Thymus (tissue), 11 donors: Measurements from ENCODE around the gene CTNNA2. TPM values are rescaled to one million over a fixed set of nuclear protein-coding genes. Genes with fewer than 3 reads are reported as not detected.

ENCODE experiments used
- DNase-seq, 9 donors: peaks; one replicate each; pipeline ENCODE4 v3.0.0-alpha.2; 2013; ENCODE audit warnings: low spot score in 9 of 9, low read depth in 6 of 9, missing footprints in 1 of 9
- H3K27ac ChIP-seq, 2 donors: one replicate each; pipeline ENCODE4 v1.5.1; 2013; ENCODE audit warnings: control low read depth in 1 of 2, low read depth in 1 of 2, low read length in 1 of 2, mild to moderate bottlenecking in 1 of 2, moderate library complexity in 1 of 2
- H3K27me3 ChIP-seq, 2 donors: one replicate each; pipeline ENCODE4 v1.5.1; 2013; ENCODE audit warnings: low read length in 1 of 2; ENCODE audit not compliant: control insufficient read depth in 2 of 2, insufficient read depth in 1 of 2
- H3K36me3 ChIP-seq, 2 donors: one replicate each; pipeline ENCODE4 v1.5.1; 2013; ENCODE audit warnings: low read length in 1 of 2, mild to moderate bottlenecking in 1 of 2, moderate library complexity in 1 of 2; ENCODE audit not compliant: control insufficient read depth in 2 of 2, insufficient read depth in 2 of 2
- H3K4me1 ChIP-seq, 2 donors: one replicate each; pipeline ENCODE4 v1.5.1; 2013; ENCODE audit warnings: low read length in 2 of 2; ENCODE audit not compliant: control insufficient read depth in 2 of 2, insufficient read depth in 2 of 2
- H3K4me3 ChIP-seq, 2 donors: one replicate each; pipeline ENCODE4 v1.5.1; 2013; ENCODE audit warnings: low read length in 2 of 2, control low read depth in 1 of 2, mild to moderate bottlenecking in 1 of 2
- H3K9me3 ChIP-seq, 2 donors: one replicate each; pipeline ENCODE4 v1.5.1; 2013; ENCODE audit warnings: low read length in 1 of 2, mild to moderate bottlenecking in 1 of 2; ENCODE audit not compliant: control insufficient read depth in 2 of 2, insufficient read depth in 1 of 2
- WGBS: extraction: QIAGEN DNeasy Blood & Tissue Kit; methylation state at CpG from one replicate; pipeline ENCODE4 v1.1.7; 2013; 5-methylcytosine and 5-hydroxymethylcytosine counted together
- polyA plus RNA-seq: library from polyadenylated mRNA; stranded (reverse); fragments of 200-250 nt; gene quantifications from one replicate; pipeline ENCODE4 v1.2.3, GENCODE V29; 2013
- total RNA-seq: library from RNA; stranded (reverse); fragments of 120-200 nt; gene quantifications from one replicate; pipeline ENCODE4 v1.2.4, GENCODE V29; 2013
- donor health status: healthy.

Gene CTNNA2
- total and polyA plus RNA-seq, 2 donors: 0.16 to 0.19 TPM

GRCh38 chr2:80231421-80231820 lies 718.6 kb downstream of the CTNNA2 start:
- 74% methylated on average over 1 of the region's 1 CpG for WGBS
- H3K36me3 ChIP-seq: no peaks in the 10 kb centered on the region
- H3K4me1 ChIP-seq: no peaks in the 10 kb centered on the region
- no peak overlapping the region for H3K4me3 ChIP-seq
- no peaks in the 10 kb centered on the region for H3K9me3 ChIP-seq
- H3K27me3 ChIP-seq: no peaks in the 10 kb centered on the region
- H3K27ac ChIP-seq: no peak overlapping the region
- DNase-seq: no peak

GRCh38 chr2:80233333-80233732 lies 720.5 kb downstream of the CTNNA2 start:
- Histone ChIP-seq H3K4me3 (no peak overlapping the region), H3K27ac (no peak overlapping the region), H3K9me3 (no peaks in the 10 kb centered on the region), H3K4me1 (no peaks in the 10 kb centered on the region), H3K27me3 (no peaks in the 10 kb centered on the region), H3K36me3 (no peaks in the 10 kb centered on the region)
- WGBS: 79% methylated on average over 1 of the region's 1 CpG
- DNase-seq: no peak

DNA sequence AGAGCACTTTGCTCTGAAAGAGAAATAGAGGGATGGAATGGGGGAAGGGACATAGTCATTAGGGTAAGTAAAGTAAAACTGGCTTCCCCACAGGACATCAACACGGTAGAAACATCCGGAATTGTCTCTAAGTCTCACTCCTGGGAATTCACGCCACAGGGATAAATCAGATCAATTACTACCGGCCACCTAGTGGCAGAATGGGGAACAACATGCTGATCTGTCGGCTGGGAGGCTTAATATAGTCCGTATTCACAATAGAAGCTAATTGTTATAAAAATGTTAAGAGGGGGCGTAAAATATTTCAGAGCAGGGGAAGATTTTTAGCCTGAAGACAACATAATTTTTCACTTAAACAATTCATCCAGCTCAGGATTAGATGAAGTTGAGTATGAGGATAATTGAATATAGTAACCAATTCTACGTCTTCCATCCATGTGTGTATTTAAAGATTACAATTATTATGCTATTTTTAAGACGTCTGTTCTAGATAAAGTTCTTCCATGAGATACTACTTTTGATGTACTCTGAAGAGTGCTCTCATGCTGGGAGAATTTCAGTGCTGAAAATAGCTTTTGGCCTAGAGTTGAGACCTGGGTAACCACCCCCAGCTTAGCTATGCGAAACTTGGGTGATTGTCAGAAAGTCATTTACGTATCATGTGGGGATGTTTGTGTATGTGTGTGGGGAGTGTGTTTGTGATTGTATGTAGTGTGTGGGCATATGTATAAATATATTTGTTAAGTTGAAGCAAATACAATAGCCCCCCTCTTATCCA lies 726.0 kb downstream of the CTNNA2 start:
- DNase-seq: peak in 1 of 9 donors; percentile 3
- Histone ChIP-seq H3K27ac (no peak overlapping the region), H3K27me3 (no peaks in the 10 kb centered on the region), H3K4me3 (no peak overlapping the region), H3K4me1 (no peaks in the 10 kb centered on the region), H3K9me3 (no peaks in the 10 kb centered on the region), H3K36me3 (no peaks in the 10 kb centered on the region)
- 68% methylated on average over 11 of the region's 11 CpGs for WGBS

- DNase-seq: no peak
- Histone ChIP-seq H3K4me3 (no peak overlapping the region), H3K27me3 (no peaks in the 10 kb centered on the region), H3K27ac (no peak overlapping the region), H3K4me1 (no peaks in the 10 kb centered on the region), H3K9me3 (no peaks in the 10 kb centered on the region), H3K36me3 (no peaks in the 10 kb centered on the region)
- 34% methylated on average over 3 of the region's 3 CpGs for WGBS
These were observed 729.6 kb downstream of the CTNNA2 start for GRCh38 chr2:80242355-80242910.

DNA sequence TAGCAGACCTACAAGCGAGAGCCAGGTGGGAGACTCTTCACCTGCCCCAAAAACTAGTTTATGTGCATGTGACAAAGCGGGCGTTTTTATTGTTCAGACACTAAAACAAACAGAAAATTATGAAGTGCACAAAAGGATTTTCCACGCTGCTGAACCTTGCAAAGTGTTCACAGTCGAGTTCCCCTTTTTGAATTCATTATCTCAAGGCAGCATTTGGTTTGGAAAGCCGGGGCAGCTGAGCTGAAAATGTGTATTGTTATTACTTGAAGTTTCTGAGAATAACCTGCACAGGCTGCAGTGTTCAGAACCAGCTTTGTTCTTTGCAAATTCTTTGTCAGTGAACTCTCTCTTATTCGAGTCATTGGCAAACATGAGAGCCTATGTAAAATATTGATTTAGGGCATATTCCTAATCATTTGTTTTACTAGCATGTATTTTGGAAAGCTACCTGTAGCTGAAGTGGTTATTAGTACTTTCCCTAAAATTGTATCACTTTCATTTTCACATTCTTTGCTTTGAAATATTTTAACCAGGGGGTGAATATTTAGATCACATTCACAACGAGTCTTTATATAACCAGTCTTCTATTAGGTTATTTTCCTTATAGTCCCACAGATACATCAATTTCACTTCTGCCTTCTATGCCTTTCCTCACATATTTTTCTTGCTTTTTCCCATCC lies 732.2 kb downstream of the CTNNA2 start:
- Histone ChIP-seq H3K4me3 (no peak overlapping the region), H3K36me3 (no peaks in the 10 kb centered on the region), H3K9me3 (no peaks in the 10 kb centered on the region), H3K4me1 (no peaks in the 10 kb centered on the region), H3K27me3 (no peaks in the 10 kb centered on the region), H3K27ac (no peak overlapping the region)
- DNase-seq: no peak
- WGBS: 8% methylated on average over 8 of the region's 8 CpGs

- Histone ChIP-seq H3K27ac (no peak overlapping the region), H3K36me3 (no peaks in the 10 kb centered on the region), H3K4me3 (no peak overlapping the region), H3K4me1 (no peaks in the 10 kb centered on the region), H3K27me3 (no peaks in the 10 kb centered on the region), H3K9me3 (no peaks in the 10 kb centered on the region)
- DNase-seq: no peak
- 97% methylated on average over 1 of the region's 1 CpG for WGBS
These were observed 733.7 kb downstream of the CTNNA2 start for GRCh38 chr2:80246534-80246933.

GRCh38 chr2:80247339-80247738 lies 734.5 kb downstream of the CTNNA2 start:
- H3K4me1 ChIP-seq: no peaks in the 10 kb centered on the region
- H3K9me3 ChIP-seq: no peaks in the 10 kb centered on the region
- no peak for DNase-seq
- no peak overlapping the region for H3K4me3 ChIP-seq
- H3K36me3 ChIP-seq: no peaks in the 10 kb centered on the region
- whole genome bisulfite sequencing: 94% methylated on average over 3 of the region's 3 CpGs
- H3K27me3 ChIP-seq: no peaks in the 10 kb centered on the region
- no peak overlapping the region for H3K27ac ChIP-seq

DNA sequence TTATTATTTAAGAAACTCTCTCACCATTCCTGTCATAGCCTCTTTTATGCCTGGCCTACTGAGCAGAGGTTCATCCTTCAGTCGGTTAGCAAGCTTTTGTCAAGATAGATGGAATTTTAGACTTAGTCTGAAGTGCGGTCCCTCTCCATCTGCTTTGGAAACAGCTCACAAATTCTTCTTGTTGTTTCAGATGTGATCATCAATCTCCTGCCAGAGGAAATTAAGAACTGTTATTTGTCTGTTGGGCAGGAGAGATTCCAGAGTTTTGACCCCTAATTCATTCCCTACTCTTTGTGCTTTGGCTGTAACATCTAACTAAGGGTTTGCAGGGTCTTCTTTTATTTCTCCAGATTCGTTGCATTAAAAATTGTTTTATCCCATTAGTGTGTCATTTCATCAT lies 735.3 kb downstream of the CTNNA2 start:
- Histone ChIP-seq H3K9me3 (no peaks in the 10 kb centered on the region), H3K27ac (no peak overlapping the region), H3K4me1 (no peaks in the 10 kb centered on the region), H3K4me3 (no peak overlapping the region), H3K36me3 (no peaks in the 10 kb centered on the region), H3K27me3 (no peaks in the 10 kb centered on the region)
- DNase-seq: no peak
- WGBS: 90% methylated on average over 3 of the region's 3 CpGs

GRCh38 chr2:80252294-80252986 lies 739.6 kb downstream of the CTNNA2 start:
- no peaks in the 10 kb centered on the region for H3K9me3 ChIP-seq
- no peak overlapping the region for H3K27ac ChIP-seq
- H3K4me1 ChIP-seq: no peaks in the 10 kb centered on the region
- no peaks in the 10 kb centered on the region for H3K36me3 ChIP-seq
- 92% methylated on average over 7 of the region's 7 CpGs for whole genome bisulfite sequencing
- no peak overlapping the region for H3K4me3 ChIP-seq
- no peak for DNase-seq
- H3K27me3 ChIP-seq: no peaks in the 10 kb centered on the region
